Ovary (tissue), 3 donors: ENCODE measurements around the gene CARD18.

Experiments used
- POLR2A ChIP-seq: fragments of 450-650 bp; IDR thresholded peaks from one replicate; pipeline ENCODE4 v1.6.1; 2017; ENCODE audit warnings: antibody characterized with exemption, mild to moderate bottlenecking, moderate library complexity
- TF ChIP-seq, protein P1 (sequence below), 3 donors: fragments of 450-650 bp in 2 of 3; fragments of 200-600 bp in 1 of 3; IDR thresholded peaks; one replicate each; pipeline versions ENCODE4 v1.5.1 to v1.8.0; 2016 to 2022; ENCODE audit warnings: antibody characterized with exemption in 3 of 3, mild to moderate bottlenecking in 1 of 3
- donor health status: DM: no; HTN: no; CAD: no.

DNA sequence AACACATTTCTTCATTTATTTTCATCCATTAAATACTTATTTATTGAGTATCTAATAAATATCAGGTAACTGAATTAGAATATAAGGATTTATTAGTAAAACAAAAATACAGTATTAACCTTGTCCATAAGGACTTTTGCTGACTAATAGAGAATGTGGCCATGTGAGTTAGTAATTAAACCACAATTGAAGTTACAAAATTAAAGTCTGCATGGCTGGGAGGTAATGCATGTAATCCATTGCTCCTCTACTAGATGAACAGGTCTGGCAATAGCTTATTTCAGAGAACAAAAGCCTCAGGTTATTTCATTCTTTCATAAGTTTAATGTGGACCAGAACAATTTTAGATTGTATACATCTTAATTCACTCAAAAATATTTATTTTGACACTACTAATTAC lies 9.9 kb upstream of the CARD18 start:
- TF ChIP-seq, protein P1, sequence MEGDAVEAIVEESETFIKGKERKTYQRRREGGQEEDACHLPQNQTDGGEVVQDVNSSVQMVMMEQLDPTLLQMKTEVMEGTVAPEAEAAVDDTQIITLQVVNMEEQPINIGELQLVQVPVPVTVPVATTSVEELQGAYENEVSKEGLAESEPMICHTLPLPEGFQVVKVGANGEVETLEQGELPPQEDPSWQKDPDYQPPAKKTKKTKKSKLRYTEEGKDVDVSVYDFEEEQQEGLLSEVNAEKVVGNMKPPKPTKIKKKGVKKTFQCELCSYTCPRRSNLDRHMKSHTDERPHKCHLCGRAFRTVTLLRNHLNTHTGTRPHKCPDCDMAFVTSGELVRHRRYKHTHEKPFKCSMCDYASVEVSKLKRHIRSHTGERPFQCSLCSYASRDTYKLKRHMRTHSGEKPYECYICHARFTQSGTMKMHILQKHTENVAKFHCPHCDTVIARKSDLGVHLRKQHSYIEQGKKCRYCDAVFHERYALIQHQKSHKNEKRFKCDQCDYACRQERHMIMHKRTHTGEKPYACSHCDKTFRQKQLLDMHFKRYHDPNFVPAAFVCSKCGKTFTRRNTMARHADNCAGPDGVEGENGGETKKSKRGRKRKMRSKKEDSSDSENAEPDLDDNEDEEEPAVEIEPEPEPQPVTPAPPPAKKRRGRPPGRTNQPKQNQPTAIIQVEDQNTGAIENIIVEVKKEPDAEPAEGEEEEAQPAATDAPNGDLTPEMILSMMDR (IDR thresholded peaks at IDR 0.05): no peak
- no peak for TF ChIP-seq POLR2A
